GM12801 (cell line): ENCODE measurements around the gene EPHA3.

Experiments used
- CTCF ChIP-seq: IDR thresholded peaks from one replicate; pipeline ENCODE4 v1.5.1; 2011; ENCODE audit warnings: control low read depth; ENCODE audit not compliant: insufficient read length; ENCODE audit errors: extremely low read depth

EPHA3 gene

GRCh38 chr3:89521328-89521727, 413.9 kb downstream of the EPHA3 start:
- TF ChIP-seq CTCF = no peak

- TF ChIP-seq CTCF = no peak
Observed at GRCh38 chr3:89522155-89522554, 414.7 kb downstream of the EPHA3 start.

- no peak for TF ChIP-seq CTCF
Observed at GRCh38 chr3:89525609-89526008, 418.2 kb downstream of the EPHA3 start.

GRCh38 chr3:89527736-89528305, 420.4 kb downstream of the EPHA3 start:
- TF ChIP-seq CTCF = no peak
